ENCODE measurements around the gene CCR4. TPM values are rescaled to one million over a fixed set of nuclear protein-coding genes. Genes with fewer than 3 reads are reported as not detected.

The CCR4 gene
- total and polyA plus RNA-seq, 9 of the 15 experiments (the other 6 are each of a cell fraction or from before 2014, with no cell fraction given), result 0.04 to 0.47 (median 0.25) TPM; not detected in 1

GRCh38 chr3:32972482-32973146, 21.2 kb downstream of the CCR4 start (continued):
- TF ChIP-seq PREB (CRISPR knock-in tag; IDR thresholded peaks at IDR 0.05), result no peak
- TF ChIP-seq ZNF408 (CRISPR knock-in tag; IDR thresholded peaks at IDR 0.05; ENCODE audit: low read depth), result no peak
- TF ChIP-seq VEZF1 (CRISPR knock-in tag; IDR thresholded peaks at IDR 0.05), result 0 out of 2 replicates have a peak, but pooled peaks have one; percentile 25
- no peak for TF ChIP-seq IRF1 (CRISPR knock-in tag; IDR thresholded peaks at IDR 0.05; ENCODE audit: borderline replicate concordance)
- no peak for TF ChIP-seq ZNF184 (CRISPR knock-in tag; IDR thresholded peaks at IDR 0.05)
- no peak for TF ChIP-seq ZNF639 (CRISPR knock-in tag; conservative IDR thresholded peaks at IDR 0.05 in 1 of 2, IDR thresholded peaks at IDR 0.05 in 1 of 2)
- TF ChIP-seq STAT6 (CRISPR knock-in tag; IDR thresholded peaks at IDR 0.05), result no peak
- no peak for TF ChIP-seq HES1 (IDR thresholded peaks at IDR 0.05; ENCODE audit: low read depth)
- 0 out of 2 replicates have a peak, but pooled peaks have one; percentile 6 for TF ChIP-seq ZNF316 (IDR thresholded peaks at IDR 0.05)
- TF ChIP-seq MECOM (CRISPR knock-in tag; IDR thresholded peaks at IDR 0.05), result peak; percentile 94
- TF ChIP-seq ZNF324 (CRISPR knock-in tag; IDR thresholded peaks at IDR 0.05), result no peak
- no peak for TF ChIP-seq ZBTB9 (CRISPR knock-in tag; IDR thresholded peaks at IDR 0.05)
- no peak for TF ChIP-seq BCOR (IDR thresholded peaks at IDR 0.05)
- 0 out of 2 replicates have a peak, but pooled peaks have one; percentile 7 for TF ChIP-seq MXI1 (IDR thresholded peaks at IDR 0.05; ENCODE audit: low read depth, low read length)
- no peak for TF ChIP-seq ZNF277 (CRISPR knock-in tag; IDR thresholded peaks at IDR 0.05; ENCODE audit: borderline replicate concordance)

All from K562 (cell line).